ENCODE measurements around the gene JAZF1. TPM values are rescaled to one million over a fixed set of nuclear protein-coding genes. Genes with fewer than 3 reads are reported as not detected.

JAZF1 gene
- total and polyA plus RNA-seq, 9 donors: 10.4 to 36.0 (median 19.9) TPM

- no peak for DNase-seq
- intact Hi-C loops (cut with DNase I): no loop called here
- Histone ChIP-seq H3K4me3 (no peak overlapping the region), H3K36me3 (no peaks in the 10 kb centered on the region), H3K27ac (no peak overlapping the region), H3K9me3 (no peaks in the 10 kb centered on the region), H3K4me1 (ENCODE audit: insufficient read depth) (no peaks in the 10 kb centered on the region), H3K27me3 (no peaks in the 10 kb centered on the region)
- TF ChIP-seq EP300 (IDR thresholded peaks at IDR 0.05) (no peak), POLR2A (IDR thresholded peaks at IDR 0.05) (no peak)
- TF ChIP-seq, protein P1, sequence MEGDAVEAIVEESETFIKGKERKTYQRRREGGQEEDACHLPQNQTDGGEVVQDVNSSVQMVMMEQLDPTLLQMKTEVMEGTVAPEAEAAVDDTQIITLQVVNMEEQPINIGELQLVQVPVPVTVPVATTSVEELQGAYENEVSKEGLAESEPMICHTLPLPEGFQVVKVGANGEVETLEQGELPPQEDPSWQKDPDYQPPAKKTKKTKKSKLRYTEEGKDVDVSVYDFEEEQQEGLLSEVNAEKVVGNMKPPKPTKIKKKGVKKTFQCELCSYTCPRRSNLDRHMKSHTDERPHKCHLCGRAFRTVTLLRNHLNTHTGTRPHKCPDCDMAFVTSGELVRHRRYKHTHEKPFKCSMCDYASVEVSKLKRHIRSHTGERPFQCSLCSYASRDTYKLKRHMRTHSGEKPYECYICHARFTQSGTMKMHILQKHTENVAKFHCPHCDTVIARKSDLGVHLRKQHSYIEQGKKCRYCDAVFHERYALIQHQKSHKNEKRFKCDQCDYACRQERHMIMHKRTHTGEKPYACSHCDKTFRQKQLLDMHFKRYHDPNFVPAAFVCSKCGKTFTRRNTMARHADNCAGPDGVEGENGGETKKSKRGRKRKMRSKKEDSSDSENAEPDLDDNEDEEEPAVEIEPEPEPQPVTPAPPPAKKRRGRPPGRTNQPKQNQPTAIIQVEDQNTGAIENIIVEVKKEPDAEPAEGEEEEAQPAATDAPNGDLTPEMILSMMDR (IDR thresholded peaks at IDR 0.05): no peak
- WGBS, 3 donors: 88 to 89% (median 88%) methylated on average over 3 of the region's 3 CpGs
These were observed 35.4 kb downstream of the JAZF1 start for GRCh38 chr7:28145090-28145626.

DNA sequence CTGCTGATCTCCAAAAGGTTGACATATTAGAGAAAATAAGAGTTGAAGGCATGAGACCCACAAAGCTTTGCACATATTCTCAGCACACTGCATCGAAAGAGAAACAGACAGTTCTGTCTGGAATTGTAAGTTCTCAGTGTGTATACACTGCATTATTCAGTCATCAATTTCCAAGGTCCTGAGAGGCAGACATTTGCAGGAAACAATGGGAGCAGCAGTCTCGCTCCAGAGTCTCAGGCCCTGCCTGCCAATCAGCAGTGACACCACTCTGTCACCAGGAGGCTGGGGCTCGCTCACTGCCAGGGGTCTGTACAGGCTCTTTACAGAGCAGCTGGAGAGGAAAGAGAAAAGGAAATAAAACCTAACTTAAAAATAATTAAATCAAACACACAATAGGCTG, 36.3 kb downstream of the JAZF1 start:
- TF ChIP-seq EP300 (IDR thresholded peaks at IDR 0.05): no peak
- no peak for TF ChIP-seq POLR2A (IDR thresholded peaks at IDR 0.05)
- TF ChIP-seq, protein P1 (IDR thresholded peaks at IDR 0.05): no peak
- Histone ChIP-seq H3K36me3 (no peaks in the 10 kb centered on the region), H3K9me3 (no peaks in the 10 kb centered on the region), H3K27ac (no peak overlapping the region), H3K4me3 (no peak overlapping the region), H3K4me1 (ENCODE audit: insufficient read depth) (no peaks in the 10 kb centered on the region), H3K27me3 (no peaks in the 10 kb centered on the region)
- intact Hi-C loops (cut with DNase I): no loop called here
- 76 to 82% (median 78%) methylated on average over 3 of the region's 3 CpGs for WGBS, 3 donors
- no peak for DNase-seq

DNA sequence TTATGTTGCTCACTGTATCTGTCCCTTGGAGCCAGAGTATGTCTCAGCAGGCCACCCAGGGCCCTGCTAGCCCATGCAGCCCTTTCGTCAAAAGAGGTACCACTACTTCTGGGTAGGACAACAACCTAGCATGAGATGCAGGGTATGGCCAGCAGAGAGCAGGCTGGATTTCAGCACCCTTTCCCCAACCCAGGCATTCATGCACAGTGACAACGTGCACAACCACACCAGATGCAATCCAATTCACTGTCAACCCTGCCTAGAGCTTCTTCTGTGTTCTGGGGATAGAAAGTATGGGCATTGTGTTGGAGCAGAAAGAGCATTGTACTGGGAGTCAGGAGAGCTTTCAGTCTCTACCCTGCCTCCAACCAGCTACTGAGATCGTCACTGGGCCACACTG, 37.9 kb downstream of the JAZF1 start:
- Histone ChIP-seq H3K4me1 (ENCODE audit: insufficient read depth) (no peaks in the 10 kb centered on the region), H3K27ac (no peak overlapping the region), H3K36me3 (no peaks in the 10 kb centered on the region), H3K4me3 (no peak overlapping the region), H3K27me3 (no peaks in the 10 kb centered on the region), H3K9me3 (no peaks in the 10 kb centered on the region)
- WGBS, 3 donors: 89 to 98% (median 94%) methylated on average over 3 of the region's 3 CpGs
- TF ChIP-seq EP300 (IDR thresholded peaks at IDR 0.05) (no peak), POLR2A (IDR thresholded peaks at IDR 0.05) (no peak)
- TF ChIP-seq, protein P1 (IDR thresholded peaks at IDR 0.05): no peak
- intact Hi-C loops (cut with DNase I): no loop called here
- no peak for DNase-seq

DNA sequence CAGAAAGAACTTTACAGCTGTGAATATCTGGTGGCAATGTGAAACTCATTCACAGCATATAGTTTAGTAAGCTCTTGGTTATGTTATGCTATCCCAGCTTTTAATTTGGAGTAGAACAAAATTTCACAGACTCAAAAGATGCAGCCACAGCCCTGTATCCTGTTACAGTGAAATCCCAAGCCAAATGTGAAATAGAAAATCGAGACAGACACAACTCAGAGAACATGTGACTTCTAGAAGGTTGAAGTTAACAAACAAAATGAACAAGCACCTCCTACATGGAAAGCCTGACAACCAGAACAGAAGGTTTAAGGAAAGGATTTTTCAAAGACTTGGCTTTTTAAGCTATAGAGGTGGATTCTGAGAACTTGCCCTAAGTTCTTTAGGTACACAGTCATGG, 39.6 kb downstream of the JAZF1 start:
- intact Hi-C loops (cut with DNase I): no loop called here
- Histone ChIP-seq H3K27me3 (no peaks in the 10 kb centered on the region), H3K9me3 (no peaks in the 10 kb centered on the region), H3K4me1 (ENCODE audit: insufficient read depth) (peaks cover under 1% of the 10 kb centered on the region), H3K4me3 (no peak overlapping the region), H3K36me3 (no peaks in the 10 kb centered on the region), H3K27ac (no peak overlapping the region)
- no peak for DNase-seq
- 12 to 21% (median 13%) methylated on average over 1 of the region's 1 CpG for WGBS, 3 donors
- TF ChIP-seq, protein P1 (IDR thresholded peaks at IDR 0.05): no peak
- TF ChIP-seq POLR2A (IDR thresholded peaks at IDR 0.05): no peak
- TF ChIP-seq EP300 (IDR thresholded peaks at IDR 0.05): no peak
